ENCODE results near the gene MB21D2.

MB21D2 gene

GRCh38 chr3:192843723-192844485 is 73.8 kb downstream of the MB21D2 start:
- H3K4me1 ChIP-seq (ENCODE audit: control insufficient read depth, insufficient read depth, low read length): peaks cover 36% of the 10 kb centered on the region
- no peak overlapping the region for H3K27ac ChIP-seq (ENCODE audit: low read depth, low read length)
- H3K9me3 ChIP-seq (ENCODE audit: control insufficient read depth, insufficient read depth, low read length): no peaks in the 10 kb centered on the region
- H3K4me3 ChIP-seq (ENCODE audit: low read depth, low read length): no peak overlapping the region
- no peaks in the 10 kb centered on the region for H3K36me3 ChIP-seq (ENCODE audit: control insufficient read depth, insufficient read depth, low read length)
- no peaks in the 10 kb centered on the region for H3K27me3 ChIP-seq (ENCODE audit: control insufficient read depth, insufficient read depth, low read length)
- H3K9ac ChIP-seq (ENCODE audit: low read depth, low read length): no peak overlapping the region

- Histone ChIP-seq H3K4me1 (ENCODE audit: control insufficient read depth, insufficient read depth, low read length) (peaks cover 36% of the 10 kb centered on the region), H3K27me3 (ENCODE audit: control insufficient read depth, insufficient read depth, low read length) (no peaks in the 10 kb centered on the region), H3K4me3 (ENCODE audit: low read depth, low read length) (no peak overlapping the region), H3K36me3 (ENCODE audit: control insufficient read depth, insufficient read depth, low read length) (no peaks in the 10 kb centered on the region), H3K27ac (ENCODE audit: low read depth, low read length) (no peak overlapping the region), H3K9me3 (ENCODE audit: control insufficient read depth, insufficient read depth, low read length) (no peaks in the 10 kb centered on the region), H3K9ac (ENCODE audit: low read depth, low read length) (no peak overlapping the region)
Measured at GRCh38 chr3:192843119-192843518, 74.5 kb downstream of the MB21D2 start.

GRCh38 chr3:192842711-192843110 is 74.9 kb downstream of the MB21D2 start:
- no peaks in the 10 kb centered on the region for H3K36me3 ChIP-seq (ENCODE audit: control insufficient read depth, insufficient read depth, low read length)
- H3K9me3 ChIP-seq (ENCODE audit: control insufficient read depth, insufficient read depth, low read length): no peaks in the 10 kb centered on the region
- no peaks in the 10 kb centered on the region for H3K27me3 ChIP-seq (ENCODE audit: control insufficient read depth, insufficient read depth, low read length)
- peaks cover 32% of the 10 kb centered on the region for H3K4me1 ChIP-seq (ENCODE audit: control insufficient read depth, insufficient read depth, low read length)
- no peak overlapping the region for H3K9ac ChIP-seq (ENCODE audit: low read depth, low read length)
- no peak overlapping the region for H3K27ac ChIP-seq (ENCODE audit: low read depth, low read length)
- H3K4me3 ChIP-seq (ENCODE audit: low read depth, low read length): no peak overlapping the region

- no peaks in the 10 kb centered on the region for H3K9me3 ChIP-seq (ENCODE audit: control insufficient read depth, insufficient read depth, low read length)
- peaks cover 29% of the 10 kb centered on the region for H3K4me1 ChIP-seq (ENCODE audit: control insufficient read depth, insufficient read depth, low read length)
- H3K27ac ChIP-seq (ENCODE audit: low read depth, low read length): no peak overlapping the region
- no peak overlapping the region for H3K9ac ChIP-seq (ENCODE audit: low read depth, low read length)
- H3K4me3 ChIP-seq (ENCODE audit: low read depth, low read length): no peak overlapping the region
- no peaks in the 10 kb centered on the region for H3K36me3 ChIP-seq (ENCODE audit: control insufficient read depth, insufficient read depth, low read length)
- H3K27me3 ChIP-seq (ENCODE audit: control insufficient read depth, insufficient read depth, low read length): no peaks in the 10 kb centered on the region
Measured at GRCh38 chr3:192842138-192842537, 75.5 kb downstream of the MB21D2 start.

GRCh38 chr3:192841428-192841827 is 76.2 kb downstream of the MB21D2 start:
- Histone ChIP-seq H3K4me1 (ENCODE audit: control insufficient read depth, insufficient read depth, low read length) (peaks cover 28% of the 10 kb centered on the region), H3K4me3 (ENCODE audit: low read depth, low read length) (no peak overlapping the region), H3K36me3 (ENCODE audit: control insufficient read depth, insufficient read depth, low read length) (no peaks in the 10 kb centered on the region), H3K9ac (ENCODE audit: low read depth, low read length) (no peak overlapping the region), H3K9me3 (ENCODE audit: control insufficient read depth, insufficient read depth, low read length) (no peaks in the 10 kb centered on the region), H3K27ac (ENCODE audit: low read depth, low read length) (no peak overlapping the region), H3K27me3 (ENCODE audit: control insufficient read depth, insufficient read depth, low read length) (no peaks in the 10 kb centered on the region)

- Histone ChIP-seq H3K36me3 (ENCODE audit: control insufficient read depth, insufficient read depth, low read length) (no peaks in the 10 kb centered on the region), H3K27ac (ENCODE audit: low read depth, low read length) (no peak overlapping the region), H3K4me1 (ENCODE audit: control insufficient read depth, insufficient read depth, low read length) (peaks cover 25% of the 10 kb centered on the region), H3K9me3 (ENCODE audit: control insufficient read depth, insufficient read depth, low read length) (no peaks in the 10 kb centered on the region), H3K4me3 (ENCODE audit: low read depth, low read length) (no peak overlapping the region), H3K9ac (ENCODE audit: low read depth, low read length) (no peak overlapping the region), H3K27me3 (ENCODE audit: control insufficient read depth, insufficient read depth, low read length) (no peaks in the 10 kb centered on the region)
Measured at GRCh38 chr3:192840143-192840836, 77.4 kb downstream of the MB21D2 start.

- Histone ChIP-seq H3K4me3 (ENCODE audit: low read depth, low read length) (no peak overlapping the region), H3K36me3 (ENCODE audit: control insufficient read depth, insufficient read depth, low read length) (no peaks in the 10 kb centered on the region), H3K9ac (ENCODE audit: low read depth, low read length) (no peak overlapping the region), H3K9me3 (ENCODE audit: control insufficient read depth, insufficient read depth, low read length) (no peaks in the 10 kb centered on the region), H3K4me1 (ENCODE audit: control insufficient read depth, insufficient read depth, low read length) (peaks cover 23% of the 10 kb centered on the region; the same call in 1 of the 2 replicates), H3K27ac (ENCODE audit: low read depth, low read length) (no peak overlapping the region), H3K27me3 (ENCODE audit: control insufficient read depth, insufficient read depth, low read length) (no peaks in the 10 kb centered on the region)
Measured at GRCh38 chr3:192835818-192836815, 81.5 kb downstream of the MB21D2 start.

GRCh38 chr3:192834428-192834827 is 83.2 kb downstream of the MB21D2 start:
- Histone ChIP-seq H3K27me3 (ENCODE audit: control insufficient read depth, insufficient read depth, low read length) (no peaks in the 10 kb centered on the region), H3K9ac (ENCODE audit: low read depth, low read length) (no peak overlapping the region), H3K4me3 (ENCODE audit: low read depth, low read length) (no peak overlapping the region), H3K27ac (ENCODE audit: low read depth, low read length) (no peak overlapping the region), H3K4me1 (ENCODE audit: control insufficient read depth, insufficient read depth, low read length) (peaks cover 13% of the 10 kb centered on the region; the same call in 1 of the 2 replicates), H3K36me3 (ENCODE audit: control insufficient read depth, insufficient read depth, low read length) (no peaks in the 10 kb centered on the region), H3K9me3 (ENCODE audit: control insufficient read depth, insufficient read depth, low read length) (no peaks in the 10 kb centered on the region)

- Histone ChIP-seq H3K9ac (ENCODE audit: low read depth, low read length) (no peak overlapping the region), H3K4me3 (ENCODE audit: low read depth, low read length) (no peak overlapping the region), H3K27ac (ENCODE audit: low read depth, low read length) (no peak overlapping the region), H3K4me1 (ENCODE audit: control insufficient read depth, insufficient read depth, low read length) (peaks cover 13% of the 10 kb centered on the region; the same call in 1 of the 2 replicates), H3K27me3 (ENCODE audit: control insufficient read depth, insufficient read depth, low read length) (no peaks in the 10 kb centered on the region), H3K36me3 (ENCODE audit: control insufficient read depth, insufficient read depth, low read length) (no peaks in the 10 kb centered on the region), H3K9me3 (ENCODE audit: control insufficient read depth, insufficient read depth, low read length) (no peaks in the 10 kb centered on the region)
Measured at GRCh38 chr3:192833177-192833890, 84.3 kb downstream of the MB21D2 start.

GRCh38 chr3:192831801-192832347 is 85.8 kb downstream of the MB21D2 start:
- Histone ChIP-seq H3K4me1 (ENCODE audit: control insufficient read depth, insufficient read depth, low read length) (peaks cover 10% of the 10 kb centered on the region; the same call in 1 of the 2 replicates), H3K27me3 (ENCODE audit: control insufficient read depth, insufficient read depth, low read length) (no peaks in the 10 kb centered on the region), H3K9ac (ENCODE audit: low read depth, low read length) (no peak overlapping the region), H3K27ac (ENCODE audit: low read depth, low read length) (no peak overlapping the region), H3K36me3 (ENCODE audit: control insufficient read depth, insufficient read depth, low read length) (no peaks in the 10 kb centered on the region), H3K4me3 (ENCODE audit: low read depth, low read length) (no peak overlapping the region), H3K9me3 (ENCODE audit: control insufficient read depth, insufficient read depth, low read length) (no peaks in the 10 kb centered on the region)

Measured in HUES48 (cell line).